CD14-positive monocyte (primary cell): ENCODE data around the gene ITFG2. TPM values are rescaled to one million over a fixed set of nuclear protein-coding genes. Genes with fewer than 3 reads are reported as not detected.

ENCODE experiments used
- DNase-seq, 3 donors: peaks; one replicate each; pipeline ENCODE4 v3.0.0-alpha.2; 2011 to 2022
- H2AFZ ChIP-seq: 2 replicates; pipeline ENCODE4 v1.6.0; 2012; ENCODE audit warnings: mild to moderate bottlenecking, low read depth, low read length, inconsistent platforms; ENCODE audit not compliant: insufficient read depth, poor library complexity, severe bottlenecking
- H3K27ac ChIP-seq, 2 donors: 1 replicate in 1 of 2; 2 replicates in 1 of 2; pipeline ENCODE4 v1.5.1; 2012 to 2013; ENCODE audit warnings: low read length in 2 of 2, control low read depth in 1 of 2, inconsistent platforms in 1 of 2, low read depth in 1 of 2, mild to moderate bottlenecking in 1 of 2
- H3K27me3 ChIP-seq, 2 donors: one replicate each; pipeline versions ENCODE4 v1.6.0 to v1.6.1; 2011 to 2013; ENCODE audit warnings: low read length in 2 of 2; ENCODE audit not compliant: control insufficient read depth in 2 of 2, insufficient read depth in 2 of 2
- H3K36me3 ChIP-seq, 2 donors: replicated peaks in 1 of 2; 1 replicate in 1 of 2; 2 replicates in 1 of 2; pipeline versions ENCODE4 v1.5.1 to v1.6.1; 2012 to 2013; ENCODE audit warnings: low read length in 2 of 2, control low read depth in 1 of 2, inconsistent platforms in 1 of 2, mild to moderate bottlenecking in 1 of 2; ENCODE audit not compliant: insufficient read depth in 2 of 2, control insufficient read depth in 1 of 2
- H3K4me1 ChIP-seq, 2 donors: 1 replicate in 1 of 2; 2 replicates in 1 of 2; pipeline versions ENCODE4 v1.5.1 to v1.6.1; 2012 to 2013; ENCODE audit warnings: low read length in 2 of 2, control low read depth in 1 of 2, inconsistent platforms in 1 of 2, mild to moderate bottlenecking in 1 of 2, moderate library complexity in 1 of 2; ENCODE audit not compliant: insufficient read depth in 2 of 2, control insufficient read depth in 1 of 2
- H3K4me2 ChIP-seq: replicated peaks from 2 replicates; pipeline ENCODE3; 2012; ENCODE audit warnings: low read length, moderate library complexity, mild to moderate bottlenecking; ENCODE audit not compliant: poor library complexity, severe bottlenecking; ENCODE audit errors: extremely low read depth
- H3K4me3 ChIP-seq, 3 experiments: fragments of 200-600 bp in 1 of 3; sonication (generic) in 1 of 3; replicated peaks in 1 of 3; 1 replicate in 2 of 3; 2 replicates in 1 of 3; pipeline ENCODE4 v1.5.1; 2011 to 2013; ENCODE audit warnings: low read length in 3 of 3, mild to moderate bottlenecking in 3 of 3, control low read depth in 2 of 3, low read depth in 2 of 3, inconsistent platforms in 1 of 3, moderate library complexity in 1 of 3
- H3K79me2 ChIP-seq: 2 replicates; pipeline ENCODE4 v1.6.0; 2012; ENCODE audit warnings: mild to moderate bottlenecking, control low read depth, inconsistent platforms, low read length, moderate library complexity; ENCODE audit not compliant: insufficient read depth
- H3K9ac ChIP-seq: 2 replicates; pipeline ENCODE4 v1.6.0; 2017; ENCODE audit warnings: low read length, mild to moderate bottlenecking; ENCODE audit not compliant: insufficient read depth, poor library complexity, severe bottlenecking
- H3K9me3 ChIP-seq, 2 donors: replicated peaks in 1 of 2; 1 replicate in 1 of 2; 2 replicates in 1 of 2; pipeline versions ENCODE4 v1.5.1 to v1.6.1; 2012 to 2013; ENCODE audit warnings: low read length in 2 of 2, control low read depth in 1 of 2; ENCODE audit not compliant: control insufficient read depth in 1 of 2, insufficient read depth in 1 of 2
- H4K20me1 ChIP-seq: 2 replicates; pipeline ENCODE4 v1.6.0; 2012; ENCODE audit warnings: mild to moderate bottlenecking, low read length, control low read depth, moderate library complexity; ENCODE audit not compliant: insufficient read depth
- H3K27ac Mint-ChIP-seq, 7 donors: one replicate each; pipeline ENCODE4 v1.8.0; 2020; ENCODE audit warnings: mild to moderate bottlenecking in 7 of 7, mixed read lengths in 7 of 7, moderate library complexity in 6 of 7, inconsistent platforms in 2 of 7
- H3K27me3 Mint-ChIP-seq, 3 donors: one replicate each; pipeline ENCODE4 v1.8.0; 2021 to 2022; ENCODE audit warnings: low read depth in 3 of 3, mild to moderate bottlenecking in 3 of 3, mixed read lengths in 3 of 3, moderate library complexity in 3 of 3, inconsistent platforms in 1 of 3
- H3K36me3 Mint-ChIP-seq, 2 donors: one replicate each; pipeline ENCODE4 v1.8.0; 2020; ENCODE audit warnings: mixed read lengths in 2 of 2, inconsistent platforms in 1 of 2, mild to moderate bottlenecking in 1 of 2
- H3K4me1 Mint-ChIP-seq: one replicate; pipeline ENCODE4 v1.8.0; 2020; ENCODE audit warnings: mild to moderate bottlenecking, mixed read lengths
- H3K4me3 Mint-ChIP-seq, 2 donors: one replicate each; pipeline ENCODE4 v1.8.0; 2020; ENCODE audit warnings: mild to moderate bottlenecking in 2 of 2, mixed read lengths in 2 of 2, moderate library complexity in 1 of 2
- H3K9me3 Mint-ChIP-seq, 7 donors: one replicate each; pipeline ENCODE4 v1.8.0; 2020 to 2022; ENCODE audit warnings: mixed read lengths in 7 of 7, mild to moderate bottlenecking in 6 of 7, moderate library complexity in 6 of 7, inconsistent platforms in 2 of 7
- WGBS: methylation state at CpG from one replicate; pipeline ENCODE4 v1.1.5; 2013; ENCODE audit warnings: missing lambda C conversion rate; ENCODE audit not compliant: insufficient coverage; 5-methylcytosine and 5-hydroxymethylcytosine counted together
- intact Hi-C, 2 donors: fragments of 100-400 bp; cut with micrococcal nuclease; formaldehyde crosslinking; loops; one replicate each; pipeline versions ENCODE4 v1.15.0 to v1.15.1; 2023
- polyA plus RNA-seq, 3 donors: library from polyadenylated mRNA; depleted of rRNA in 1 of 3; unstranded in 2 of 3; stranded (reverse) in 1 of 3; fragments of 300-500 nt in 2 of 3; fragments of >200 nt in 1 of 3; fragmentation: Illumina TruSeq in 2 of 3; gene quantifications; 1 replicate in 2 of 3; 2 replicates in 1 of 3; pipeline ENCODE4 v1.2.3, GENCODE V29; 2012 to 2021
- TF ChIP-seq, protein P1 (sequence below): fragments of 200-600 bp; IDR thresholded peaks from one replicate; pipeline ENCODE4 v1.8.0; 2022; ENCODE audit warnings: antibody characterized with exemption, mild to moderate bottlenecking

Gene ITFG2
- polyA plus RNA-seq, 3 donors = 19.1 to 51.2 (median 24.0) TPM

DNA sequence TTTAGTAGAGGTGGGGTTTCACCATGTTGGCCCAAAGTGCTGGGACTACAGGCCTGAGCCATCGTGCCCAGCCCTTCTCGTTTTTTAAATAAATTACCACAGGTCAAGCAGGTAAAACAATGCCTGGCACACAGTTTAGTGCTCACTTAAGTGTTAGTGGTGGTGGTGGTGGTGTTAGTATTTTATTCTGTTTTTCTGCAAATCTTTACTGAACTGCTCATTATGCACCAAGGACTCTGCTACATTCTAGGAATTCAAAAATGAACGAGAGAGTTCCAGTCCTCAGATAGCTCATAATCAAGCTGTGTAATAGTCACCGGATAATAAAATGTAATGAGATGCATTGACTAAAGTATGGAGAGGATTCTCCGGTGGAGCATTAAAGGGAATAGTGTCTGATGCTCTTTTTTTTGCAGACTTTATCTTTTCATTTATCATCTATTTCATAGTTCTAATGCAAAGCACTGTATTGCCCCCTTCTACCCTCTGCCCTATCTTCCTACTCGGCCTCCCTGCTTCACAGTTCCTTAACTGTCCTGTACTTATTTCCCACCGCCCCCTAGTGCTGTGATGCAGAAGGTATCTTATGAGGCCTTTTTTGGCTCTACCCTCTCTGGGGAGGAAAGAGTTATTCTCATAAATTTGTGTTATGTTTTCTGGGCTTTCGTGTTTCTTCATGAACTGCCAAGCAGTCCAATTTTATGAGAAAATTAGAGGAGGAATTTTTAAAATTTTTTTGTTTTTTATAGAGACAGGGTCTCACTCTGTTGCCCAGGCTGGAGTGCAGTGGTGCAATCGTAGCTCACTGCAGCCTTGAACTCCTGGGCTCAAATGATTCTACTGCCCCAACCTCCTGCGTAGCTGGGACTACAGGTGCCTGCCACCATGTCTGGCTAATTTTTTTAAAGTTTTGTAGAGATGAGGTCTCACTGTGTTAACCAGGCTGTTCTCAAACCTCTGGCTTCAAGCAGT, 1.0 kb downstream of the ITFG2 start:
- peak overlapping the region; percentile 99 to 100 (median 100) for H3K27ac Mint-ChIP-seq
- intact Hi-C loops = loop anchor here (2.0 to 5.0 kb wide), 2 partner anchors 19 to 64 kb away; partner anchors contain the start of genes FOXM1 (in 2 of the 2), RHNO1 (in 2 of the 2) and FKBP4 (in 1 of the 2)
- H3K9me3 Mint-ChIP-seq = no peaks in the 10 kb centered on the region
- H3K9me3 ChIP-seq = no peaks in the 10 kb centered on the region
- H3K4me1 Mint-ChIP-seq = peaks cover 18% of the 10 kb centered on the region
- H3K27ac ChIP-seq = peak overlapping the region; percentile 83 to 93
- peak overlapping the region; percentile 99 for H3K4me2 ChIP-seq
- no CpG with 5 or more reads among the region's 10 CpGs for WGBS
- H3K4me3 ChIP-seq = peak overlapping the region; percentile 41 to 81 (median 57)
- peak overlapping the region; percentile 81 for H3K9ac ChIP-seq
- peak overlapping the region; percentile 96 to 99 for H3K4me3 Mint-ChIP-seq
- H3K36me3 Mint-ChIP-seq = peaks cover 19 to 30% of the 10 kb centered on the region in 2 donors
- H3K27me3 Mint-ChIP-seq = no peaks in the 10 kb centered on the region
- peak; percentile 29 to 46 (median 45) for DNase-seq
- H3K79me2 ChIP-seq = peaks cover 31% of the 10 kb centered on the region
- H2AFZ ChIP-seq = peak overlapping the region; percentile 85
- H3K36me3 ChIP-seq = peaks cover 17 to 33% of the 10 kb centered on the region in 2 donors
- TF ChIP-seq, protein P1, sequence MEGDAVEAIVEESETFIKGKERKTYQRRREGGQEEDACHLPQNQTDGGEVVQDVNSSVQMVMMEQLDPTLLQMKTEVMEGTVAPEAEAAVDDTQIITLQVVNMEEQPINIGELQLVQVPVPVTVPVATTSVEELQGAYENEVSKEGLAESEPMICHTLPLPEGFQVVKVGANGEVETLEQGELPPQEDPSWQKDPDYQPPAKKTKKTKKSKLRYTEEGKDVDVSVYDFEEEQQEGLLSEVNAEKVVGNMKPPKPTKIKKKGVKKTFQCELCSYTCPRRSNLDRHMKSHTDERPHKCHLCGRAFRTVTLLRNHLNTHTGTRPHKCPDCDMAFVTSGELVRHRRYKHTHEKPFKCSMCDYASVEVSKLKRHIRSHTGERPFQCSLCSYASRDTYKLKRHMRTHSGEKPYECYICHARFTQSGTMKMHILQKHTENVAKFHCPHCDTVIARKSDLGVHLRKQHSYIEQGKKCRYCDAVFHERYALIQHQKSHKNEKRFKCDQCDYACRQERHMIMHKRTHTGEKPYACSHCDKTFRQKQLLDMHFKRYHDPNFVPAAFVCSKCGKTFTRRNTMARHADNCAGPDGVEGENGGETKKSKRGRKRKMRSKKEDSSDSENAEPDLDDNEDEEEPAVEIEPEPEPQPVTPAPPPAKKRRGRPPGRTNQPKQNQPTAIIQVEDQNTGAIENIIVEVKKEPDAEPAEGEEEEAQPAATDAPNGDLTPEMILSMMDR = peak; percentile 71
- no peaks in the 10 kb centered on the region for H3K27me3 ChIP-seq
- peaks cover 18% of the 10 kb centered on the region for H4K20me1 ChIP-seq
- peaks cover 13 to 19% of the 10 kb centered on the region in 2 donors for H3K4me1 ChIP-seq

DNA sequence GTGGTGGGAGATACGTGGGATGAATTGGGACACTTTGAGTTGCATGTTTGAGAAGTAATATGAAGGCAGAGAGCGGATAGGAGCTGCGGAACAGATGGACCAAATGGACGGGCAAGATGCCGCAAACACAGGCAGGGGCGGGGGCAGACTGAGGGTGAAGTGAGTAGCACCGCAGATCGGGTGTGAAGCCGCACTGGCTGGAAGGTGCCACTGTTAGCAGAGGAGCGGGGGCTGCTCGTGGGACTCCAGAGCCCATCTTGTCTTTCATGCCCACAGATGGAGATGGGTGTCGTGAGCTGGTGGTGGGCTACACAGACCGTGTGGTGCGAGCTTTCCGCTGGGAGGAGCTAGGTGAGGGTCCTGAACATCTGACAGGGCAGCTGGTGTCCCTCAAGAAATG, 7.3 kb downstream of the ITFG2 start:
- intact Hi-C loops = no loop called here
- Mint-ChIP-seq H3K4me1 (no peaks in the 10 kb centered on the region), H3K4me3 (no peak overlapping the region), H3K27ac (peak overlapping the region in 1 of 7 donors; percentile 61), H3K36me3 (peaks cover 73 to 92% of the 10 kb centered on the region in 2 donors), H3K9me3 (no peaks in the 10 kb centered on the region), H3K27me3 (no peaks in the 10 kb centered on the region)
- no peak overlapping the region for H3K27ac ChIP-seq
- peaks cover 76 to 94% of the 10 kb centered on the region in 2 donors for H3K36me3 ChIP-seq
- H3K4me1 ChIP-seq = no peaks in the 10 kb centered on the region
- no peaks in the 10 kb centered on the region for H3K9me3 ChIP-seq
- no peak overlapping the region for H2AFZ ChIP-seq
- no peak for DNase-seq
- H3K4me3 ChIP-seq = no peak overlapping the region
- H4K20me1 ChIP-seq = peaks cover 8% of the 10 kb centered on the region
- no peaks in the 10 kb centered on the region for H3K27me3 ChIP-seq
- WGBS = 96% methylated on average over 12 of the region's 15 CpGs
- peaks cover 10% of the 10 kb centered on the region for H3K79me2 ChIP-seq
- H3K9ac ChIP-seq = no peak overlapping the region
- TF ChIP-seq, protein P1 = no peak
- H3K4me2 ChIP-seq = no peak overlapping the region
